Stimulated activated CD4-positive, alpha-beta T cell treated with anti-CD3 and anti-CD28 coated beads, Interleukin-4, amount 100 ng/mL, for 48 hours (primary cell): ENCODE results near the gene TRIM33.

Source experiments
- DNase-seq, 2 donors: peaks; one replicate each; pipeline ENCODE4 v3.0.0-alpha.2; 2020; ENCODE audit warnings: low read depth in 2 of 2

TRIM33 gene

DNA sequence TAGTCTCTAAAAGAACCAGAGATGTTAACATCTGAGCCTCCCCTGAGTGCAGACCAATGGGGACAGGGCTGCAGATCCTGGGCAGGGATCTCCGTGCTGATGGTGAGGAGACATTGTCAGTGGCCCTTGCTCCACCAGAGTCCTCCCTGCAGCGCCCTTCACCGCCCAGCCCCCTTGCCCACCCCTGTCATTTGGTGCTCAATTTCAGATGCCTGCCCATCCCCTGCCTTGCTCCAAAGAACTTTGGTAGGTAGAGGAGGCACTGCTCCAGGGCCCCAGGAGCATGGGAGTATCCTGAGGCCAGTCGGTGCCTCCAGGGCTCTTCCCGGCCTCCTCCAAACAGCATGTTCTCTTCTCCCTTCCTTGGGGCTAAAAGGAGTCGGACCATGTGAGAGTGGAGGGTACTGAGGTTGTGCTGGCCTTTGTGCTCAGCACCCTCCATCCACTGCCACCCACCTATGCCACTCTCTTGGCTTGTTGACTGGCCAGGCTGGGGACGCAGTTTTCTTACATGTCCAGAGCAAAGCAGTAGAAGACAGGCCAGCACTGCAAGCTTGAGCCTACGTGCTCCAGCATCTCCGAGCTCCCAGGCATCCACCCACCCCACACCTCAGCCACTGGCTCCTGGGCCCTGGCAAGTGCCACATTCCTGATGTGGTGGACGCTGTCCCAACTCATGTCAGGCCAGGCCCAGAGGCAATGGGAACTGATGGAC is 160.1 kb downstream of the TRIM33 start:
- DNase-seq: no peak

GRCh38 chr1:114349891-114350605 is 161.0 kb downstream of the TRIM33 start:
- no peak for DNase-seq

- no peak for DNase-seq
Measured at GRCh38 chr1:114347431-114348209, 163.4 kb downstream of the TRIM33 start.

DNA sequence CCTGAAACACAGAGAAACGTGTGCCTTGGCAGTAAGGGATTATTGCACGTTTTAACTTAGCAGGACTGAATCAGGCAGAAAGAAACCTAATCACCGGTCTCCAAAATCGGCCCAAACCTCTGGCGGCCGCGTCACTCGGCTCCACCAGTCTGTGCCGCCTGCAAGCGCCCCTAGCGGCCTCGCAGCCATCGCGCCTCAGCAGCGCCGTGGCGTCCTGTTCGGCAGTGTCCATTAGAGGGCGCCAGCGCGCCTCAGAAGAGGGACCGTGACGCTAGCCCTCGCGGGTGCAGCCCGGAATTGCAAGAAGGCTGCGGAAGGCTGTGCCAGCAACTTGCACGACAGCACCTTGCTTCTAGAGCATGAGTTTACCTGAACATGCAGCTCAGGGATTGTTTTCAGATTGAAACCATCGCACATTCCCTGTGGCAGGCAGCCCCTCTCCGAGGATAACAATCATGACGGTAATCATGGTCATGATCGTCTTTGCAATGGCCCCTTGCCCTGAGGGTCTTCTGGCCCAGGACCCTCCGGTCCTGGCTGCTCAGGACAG is 164.4 kb downstream of the TRIM33 start:
- peak; percentile 94 to 97 for DNase-seq

GRCh38 chr1:114345930-114346479 is 165.0 kb downstream of the TRIM33 start:
- no peak for DNase-seq

DNA sequence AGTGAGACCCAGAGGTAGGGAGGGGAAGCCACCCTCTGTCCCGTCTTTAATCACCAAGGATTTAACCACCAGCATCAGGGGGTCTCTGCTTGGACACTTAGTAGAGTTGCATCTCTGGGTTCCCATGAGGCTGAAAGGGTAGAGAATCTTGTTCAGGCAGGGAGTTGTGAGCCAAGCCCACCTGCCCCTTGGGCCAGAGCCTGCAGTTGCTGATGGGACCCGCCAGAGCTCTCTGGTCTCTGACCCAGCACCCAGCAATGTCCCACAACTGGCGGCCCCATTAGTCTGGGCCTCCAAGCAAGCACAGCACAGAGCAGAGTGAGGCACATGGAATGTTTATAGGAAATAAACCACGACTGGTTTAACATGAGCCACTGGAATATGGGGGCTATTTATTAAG is 166.3 kb downstream of the TRIM33 start:
- no peak for DNase-seq
